NT2/D1 (cell line): ENCODE data around the gene DZIP1.

Experiments used
- SUZ12 ChIP-seq: IDR thresholded peaks from 2 replicates; pipeline ENCODE4 v1.6.1; 2011; ENCODE audit not compliant: insufficient read length, insufficient read depth; ENCODE audit errors: extremely low read depth
- YY1 ChIP-seq: IDR thresholded peaks from 2 replicates; pipeline ENCODE4 v1.6.1; 2011; ENCODE audit not compliant: insufficient read length, insufficient read depth
- ZNF274 ChIP-seq: IDR thresholded peaks from 2 replicates; pipeline ENCODE4 v1.6.1; 2011; ENCODE audit warnings: mild to moderate bottlenecking, low read depth, low read length

GRCh38 chr13:95588721-95589120 is 55.8 kb downstream of the DZIP1 start:
- TF ChIP-seq ZNF274: no peak
- TF ChIP-seq YY1: no peak
- TF ChIP-seq SUZ12: no peak
